SU-DHL-6 (cell line): ENCODE results near the gene TREH.

ENCODE experiments used
- H2AFZ ChIP-seq: fragments of 200-600 bp; sonication (generic); 2 replicates; pipeline ENCODE4 v1.6.1; 2014; ENCODE audit warnings: low read depth, mild to moderate bottlenecking, moderate library complexity, mixed read lengths, antibody characterized with exemption, low read length; ENCODE audit not compliant: severe bottlenecking
- H3F3A ChIP-seq: fragments of 200-600 bp; shearing (Covaris generic); 2 replicates; pipeline ENCODE4 v1.6.0; 2016; ENCODE audit warnings: antibody characterized with exemption, mild to moderate bottlenecking; ENCODE audit not compliant: insufficient read depth
- H3K27ac ChIP-seq: fragments of 200-600 bp; sonication (generic); 2 replicates; pipeline ENCODE4 v1.5.1; 2016; ENCODE audit warnings: low read depth, mild to moderate bottlenecking, low read length, moderate library complexity, mixed read lengths
- H3K27me3 ChIP-seq: fragments of 200-600 bp; sonication (generic), shearing (Covaris generic); 2 replicates; pipeline ENCODE4 v1.6.0; 2014; ENCODE audit warnings: mild to moderate bottlenecking, low read length
- H3K36me3 ChIP-seq: fragments of 200-600 bp; sonication (generic); 2 replicates; pipeline ENCODE4 v1.6.1; 2014; ENCODE audit warnings: mild to moderate bottlenecking, low read length, mixed read lengths
- H3K4me2 ChIP-seq: fragments of 300-600, 200-600 bp; shearing (Covaris generic), sonication (generic); 2 replicates; pipeline ENCODE4 v1.6.0; 2014; ENCODE audit warnings: low read length, low read depth, mild to moderate bottlenecking; ENCODE audit not compliant: poor library complexity, severe bottlenecking
- H3K4me3 ChIP-seq: fragments of 200-600 bp; sonication (generic); 2 replicates; pipeline ENCODE4 v1.5.1; 2014; ENCODE audit warnings: antibody characterized with exemption, low read length, mild to moderate bottlenecking, mixed read lengths; ENCODE audit not compliant: insufficient read depth, poor library complexity, severe bottlenecking
- H3K79me2 ChIP-seq: fragments of 200-600 bp; sonication (generic); 2 replicates; pipeline ENCODE4 v1.6.1; 2014; ENCODE audit warnings: mild to moderate bottlenecking, low read length, moderate library complexity; ENCODE audit not compliant: insufficient read depth
- H3K9ac ChIP-seq: fragments of 200-600 bp; sonication (generic); 2 replicates; pipeline ENCODE4 v1.7.0; 2014; ENCODE audit warnings: mild to moderate bottlenecking, low read length
- H3K9me2 ChIP-seq: fragments of 200-600 bp; sonication (generic); replicated peaks from 2 replicates; pipeline ENCODE4 v1.6.1; 2014; ENCODE audit warnings: low read length; ENCODE audit not compliant: insufficient read depth
- H3K9me3 ChIP-seq: fragments of 200-600 bp; sonication (generic); 2 replicates; pipeline ENCODE4 v1.6.1; 2014; ENCODE audit warnings: low read length, mixed read lengths; ENCODE audit not compliant: insufficient read depth
- H4K20me1 ChIP-seq: fragments of 200-600 bp; sonication (generic); 2 replicates; pipeline ENCODE4 v1.6.1; 2014; ENCODE audit warnings: low read depth, mild to moderate bottlenecking, antibody characterized with exemption, low read length, moderate library complexity, mixed read lengths
- EZH2phosphoT487 ChIP-seq: fragments of 200-600 bp; sonication (generic), shearing (Covaris generic); conservative IDR thresholded peaks from 2 replicates; pipeline ENCODE4 v1.6.1; 2018; ENCODE audit warnings: mild to moderate bottlenecking, antibody characterized with exemption, low read length, moderate library complexity, mixed read lengths
- TF ChIP-seq, protein P1 (sequence below): fragments of 200-600 bp; sonication (generic); IDR thresholded peaks from one replicate; pipeline ENCODE4 v1.5.1; 2017; ENCODE audit warnings: antibody characterized with exemption, mild to moderate bottlenecking, low read length, moderate library complexity; ENCODE audit not compliant: insufficient read depth, poor library complexity, severe bottlenecking

TREH gene

DNA sequence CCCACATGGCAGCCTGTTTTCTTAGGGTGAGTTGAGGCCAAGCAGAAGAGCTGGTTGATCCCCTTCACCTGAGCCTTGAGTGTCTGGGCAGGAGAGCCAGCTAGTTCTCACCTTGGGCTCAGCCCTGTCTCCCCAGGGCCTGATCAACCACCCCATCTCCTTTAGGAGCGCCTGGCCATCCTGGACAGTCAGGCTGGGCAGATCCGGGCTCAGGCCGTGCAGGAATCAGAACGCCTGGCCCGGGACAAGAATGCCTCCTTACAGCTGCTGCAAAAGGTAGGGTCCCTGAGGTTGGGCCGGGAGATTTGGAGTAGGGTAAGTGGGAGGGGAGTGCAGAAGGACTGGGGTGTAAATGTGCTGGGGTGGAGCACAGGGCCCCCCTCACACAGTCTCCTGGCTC lies 40.7 kb downstream of the TREH start:
- H3K79me2 ChIP-seq = no peaks in the 10 kb centered on the region
- no peak overlapping the region for H3K4me2 ChIP-seq
- no peaks in the 10 kb centered on the region for H3K9me3 ChIP-seq
- no peaks in the 10 kb centered on the region for H3K27me3 ChIP-seq
- H3K36me3 ChIP-seq = no peaks in the 10 kb centered on the region
- H3K9ac ChIP-seq = no peak overlapping the region
- no peaks in the 10 kb centered on the region for H4K20me1 ChIP-seq
- TF ChIP-seq EZH2phosphoT487 = no peak
- TF ChIP-seq, protein P1, sequence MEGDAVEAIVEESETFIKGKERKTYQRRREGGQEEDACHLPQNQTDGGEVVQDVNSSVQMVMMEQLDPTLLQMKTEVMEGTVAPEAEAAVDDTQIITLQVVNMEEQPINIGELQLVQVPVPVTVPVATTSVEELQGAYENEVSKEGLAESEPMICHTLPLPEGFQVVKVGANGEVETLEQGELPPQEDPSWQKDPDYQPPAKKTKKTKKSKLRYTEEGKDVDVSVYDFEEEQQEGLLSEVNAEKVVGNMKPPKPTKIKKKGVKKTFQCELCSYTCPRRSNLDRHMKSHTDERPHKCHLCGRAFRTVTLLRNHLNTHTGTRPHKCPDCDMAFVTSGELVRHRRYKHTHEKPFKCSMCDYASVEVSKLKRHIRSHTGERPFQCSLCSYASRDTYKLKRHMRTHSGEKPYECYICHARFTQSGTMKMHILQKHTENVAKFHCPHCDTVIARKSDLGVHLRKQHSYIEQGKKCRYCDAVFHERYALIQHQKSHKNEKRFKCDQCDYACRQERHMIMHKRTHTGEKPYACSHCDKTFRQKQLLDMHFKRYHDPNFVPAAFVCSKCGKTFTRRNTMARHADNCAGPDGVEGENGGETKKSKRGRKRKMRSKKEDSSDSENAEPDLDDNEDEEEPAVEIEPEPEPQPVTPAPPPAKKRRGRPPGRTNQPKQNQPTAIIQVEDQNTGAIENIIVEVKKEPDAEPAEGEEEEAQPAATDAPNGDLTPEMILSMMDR = no peak
- no peak overlapping the region for H2AFZ ChIP-seq
- H3K27ac ChIP-seq = no peak overlapping the region
- H3K9me2 ChIP-seq = no peaks in the 10 kb centered on the region
- no peak overlapping the region for H3K4me3 ChIP-seq
- H3F3A ChIP-seq = no peaks in the 10 kb centered on the region

DNA sequence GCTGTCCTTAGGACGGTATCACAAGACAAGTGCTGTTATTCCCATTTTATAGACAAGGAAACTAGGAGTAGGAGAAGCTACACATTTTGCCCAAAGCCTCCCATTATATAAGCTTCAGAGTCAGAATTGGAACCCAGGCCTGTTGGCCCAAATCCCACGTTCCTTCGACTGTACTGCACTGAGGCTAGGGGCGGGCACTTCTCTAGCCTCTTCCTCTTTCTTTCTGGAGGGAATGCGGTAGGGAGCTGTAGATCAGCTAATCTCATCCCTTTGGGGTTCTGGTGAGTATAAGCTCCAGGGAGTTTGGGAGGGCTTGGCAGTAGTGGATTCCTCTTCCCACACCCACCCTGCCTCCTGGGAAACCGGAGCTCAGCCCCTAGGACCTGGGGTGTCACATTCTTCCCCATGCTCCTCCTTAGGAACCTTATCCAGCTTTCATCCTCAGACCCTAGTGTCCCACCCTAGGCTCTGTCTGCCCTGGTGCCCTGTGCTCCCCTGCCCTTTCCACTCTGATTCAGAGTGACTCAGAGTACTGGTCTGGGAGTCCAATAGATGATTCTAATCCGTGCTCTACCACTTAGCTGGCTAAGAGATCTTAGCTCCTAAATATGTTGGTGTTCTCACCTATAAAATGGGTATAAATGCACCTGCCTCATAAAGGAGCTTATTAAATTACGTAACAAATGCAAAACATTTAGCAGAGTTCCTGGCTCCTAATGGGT lies 42.7 kb downstream of the TREH start:
- Histone ChIP-seq H2AFZ (no peak overlapping the region), H3F3A (no peaks in the 10 kb centered on the region), H3K9ac (no peak overlapping the region), H3K9me3 (no peaks in the 10 kb centered on the region), H3K9me2 (no peaks in the 10 kb centered on the region), H3K27ac (no peak overlapping the region), H3K27me3 (no peaks in the 10 kb centered on the region), H3K4me2 (no peak overlapping the region), H3K4me3 (no peak overlapping the region), H3K36me3 (no peaks in the 10 kb centered on the region), H4K20me1 (no peaks in the 10 kb centered on the region), H3K79me2 (no peaks in the 10 kb centered on the region)
- TF ChIP-seq EZH2phosphoT487 = no peak
- TF ChIP-seq, protein P1 = no peak

DNA sequence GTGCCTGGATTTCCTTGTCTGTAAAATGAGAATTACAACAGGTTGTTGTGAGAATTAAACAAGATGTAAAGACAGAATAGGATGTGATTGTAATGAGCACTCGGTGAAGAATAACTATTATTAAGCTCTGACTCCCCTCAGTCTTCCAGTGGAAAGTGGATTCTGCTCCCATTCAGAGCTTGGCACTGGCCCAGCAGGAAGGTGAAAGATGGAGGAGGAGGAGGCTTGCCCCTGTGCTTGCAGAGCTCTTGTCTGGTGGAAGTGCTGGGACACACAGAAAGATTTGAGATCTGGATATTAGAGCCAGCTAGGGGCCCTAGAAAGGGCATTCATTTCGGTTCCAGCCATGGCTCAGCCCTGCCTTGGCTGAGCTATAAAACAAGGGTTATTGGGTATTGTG lies 43.8 kb downstream of the TREH start:
- Histone ChIP-seq H3K36me3 (no peaks in the 10 kb centered on the region), H3K27ac (no peak overlapping the region), H3K79me2 (no peaks in the 10 kb centered on the region), H3K9me3 (no peaks in the 10 kb centered on the region), H3K27me3 (no peaks in the 10 kb centered on the region), H3F3A (no peaks in the 10 kb centered on the region), H3K9me2 (no peaks in the 10 kb centered on the region), H2AFZ (no peak overlapping the region), H3K4me3 (no peak overlapping the region), H3K4me2 (no peak overlapping the region), H4K20me1 (no peaks in the 10 kb centered on the region), H3K9ac (no peak overlapping the region)
- TF ChIP-seq EZH2phosphoT487 = no peak

DNA sequence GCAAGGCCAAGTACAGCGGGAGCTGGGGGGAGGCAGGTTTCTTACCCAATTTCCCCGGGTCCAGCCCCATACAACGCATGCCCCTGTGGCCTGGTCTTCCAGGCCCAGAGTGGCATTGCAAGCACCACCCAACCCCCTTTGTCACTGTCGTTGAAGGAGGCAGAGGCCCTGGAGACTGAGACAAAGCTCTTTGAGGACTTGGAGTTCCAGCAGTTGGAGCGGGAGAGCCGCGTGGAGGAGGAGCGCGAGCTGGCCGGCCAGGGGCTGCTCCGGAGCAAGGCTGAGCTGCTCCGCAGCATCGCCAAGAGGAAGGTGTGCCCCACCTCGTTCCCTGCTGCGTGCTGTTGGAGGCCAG lies 44.2 kb downstream of the TREH start:
- H3F3A ChIP-seq = no peaks in the 10 kb centered on the region
- H4K20me1 ChIP-seq = no peaks in the 10 kb centered on the region
- H3K9me3 ChIP-seq = no peaks in the 10 kb centered on the region
- no peaks in the 10 kb centered on the region for H3K27me3 ChIP-seq
- no peak overlapping the region for H3K4me2 ChIP-seq
- H3K9me2 ChIP-seq = no peaks in the 10 kb centered on the region
- H3K27ac ChIP-seq = no peak overlapping the region
- H3K79me2 ChIP-seq = no peaks in the 10 kb centered on the region
- no peak for TF ChIP-seq EZH2phosphoT487
- H2AFZ ChIP-seq = no peak overlapping the region
- no peaks in the 10 kb centered on the region for H3K36me3 ChIP-seq
- H3K4me3 ChIP-seq = no peak overlapping the region
- H3K9ac ChIP-seq = no peak overlapping the region
